ENCODE measurements around the gene LDHAL6B. TPM values are rescaled to one million over a fixed set of nuclear protein-coding genes. Genes with fewer than 3 reads are reported as not detected.
A peak's percentile ranks its signal among the peaks of the same experiment; 100 is the strongest.
"Not testable (repeated sequence)": the region's sequence is repeated elsewhere in the genome, so short reads cannot be mapped to it uniquely, and the experiment has no call there.

The LDHAL6B gene
- total and polyA plus RNA-seq, 2 donors from 2014 or later: not detected

DNA sequence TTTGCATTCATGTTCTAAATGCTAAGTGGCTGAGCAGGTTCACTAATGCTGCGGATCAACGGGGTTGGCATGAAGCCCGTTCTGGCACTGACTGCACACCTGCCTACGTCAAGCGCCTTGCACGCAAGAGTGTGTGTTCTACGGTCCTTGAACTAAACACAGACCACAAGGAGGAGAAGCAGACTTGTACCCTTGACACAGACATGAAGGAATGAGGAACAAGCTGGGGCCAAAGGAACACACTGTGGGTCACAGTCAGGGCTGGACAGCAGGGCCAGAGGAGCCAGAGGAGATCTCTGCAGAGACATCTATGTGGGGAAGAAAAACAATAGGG lies 48.0 kb upstream of the LDHAL6B start:
- no peak overlapping the region for H3K9ac ChIP-seq (ENCODE audit: low read length in 3 of 3)
- TF ChIP-seq CTCF (IDR thresholded peaks at IDR 0.05; ENCODE audit: borderline replicate concordance, extremely low read depth, insufficient read depth): no peak
- no peak overlapping the region for H3K4me3 ChIP-seq (ENCODE audit: low read length in 3 of 3)
- H3K27ac ChIP-seq (ENCODE audit: low read depth in 2 of 2, low read length in 2 of 2): no peak overlapping the region
- intact Hi-C loops (cut with DNase I): no loop called here
- H3K36me3 ChIP-seq (ENCODE audit: control insufficient read depth in 2 of 3, insufficient read depth in 3 of 3, low read length in 3 of 3): peaks cover 2 to 8% (median 6%) of the 10 kb centered on the region in 3 donors
- FAIRE-seq: no peak
- no peaks in the 10 kb centered on the region for H3K9me3 ChIP-seq (ENCODE audit: control insufficient read depth in 2 of 3, insufficient read depth in 1 of 3, low read length in 3 of 3)
- peak in 1 of 5 donors; percentile 72 for DNase-seq
- H3K27me3 ChIP-seq (ENCODE audit: control insufficient read depth, insufficient read depth, low read length): no peaks in the 10 kb centered on the region
- no peaks in the 10 kb centered on the region for H3K4me1 ChIP-seq (ENCODE audit: control insufficient read depth in 2 of 3, insufficient read depth in 2 of 3, low read depth in 1 of 3, low read length in 3 of 3)

DNA sequence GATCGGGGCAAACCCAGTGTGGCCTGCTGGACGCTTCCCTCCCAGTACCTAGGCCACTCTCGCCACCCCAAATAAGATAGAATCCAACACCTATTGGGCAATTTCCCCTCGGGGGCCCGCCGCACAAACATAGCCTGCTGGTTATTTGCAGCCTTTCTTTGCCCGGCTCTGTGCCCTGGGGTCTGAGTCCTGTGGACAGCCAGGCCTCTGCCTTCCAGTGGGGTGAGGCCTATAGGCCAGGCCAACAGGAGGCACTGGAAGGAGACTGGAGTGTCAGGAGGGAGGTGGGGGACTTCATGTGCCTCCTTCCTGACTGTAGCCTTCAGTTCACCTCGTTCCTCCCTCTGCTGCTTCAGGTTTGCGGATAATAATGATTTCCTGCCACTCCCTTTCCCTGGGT lies 47.4 kb upstream of the LDHAL6B start:
- Histone ChIP-seq H3K9me3 (ENCODE audit: control insufficient read depth in 2 of 3, insufficient read depth in 1 of 3, low read length in 3 of 3) (no peaks in the 10 kb centered on the region), H3K9ac (ENCODE audit: low read length in 3 of 3) (no peak overlapping the region), H3K27me3 (ENCODE audit: control insufficient read depth, insufficient read depth, low read length) (no peaks in the 10 kb centered on the region), H3K27ac (ENCODE audit: low read depth in 2 of 2, low read length in 2 of 2) (peak overlapping the region in 1 of 2 donors; percentile 61), H3K36me3 (ENCODE audit: control insufficient read depth in 2 of 3, insufficient read depth in 3 of 3, low read length in 3 of 3) (peaks cover 2 to 8% (median 6%) of the 10 kb centered on the region in 3 donors), H3K4me1 (ENCODE audit: control insufficient read depth in 2 of 3, insufficient read depth in 2 of 3, low read depth in 1 of 3, low read length in 3 of 3) (no peaks in the 10 kb centered on the region), H3K4me3 (ENCODE audit: low read length in 3 of 3) (no peak overlapping the region)
- FAIRE-seq (no peak), DNase-seq (no peak)
- intact Hi-C loops (cut with DNase I): no loop called here
- no peak for TF ChIP-seq CTCF (IDR thresholded peaks at IDR 0.05; ENCODE audit: borderline replicate concordance, extremely low read depth, insufficient read depth)

DNA sequence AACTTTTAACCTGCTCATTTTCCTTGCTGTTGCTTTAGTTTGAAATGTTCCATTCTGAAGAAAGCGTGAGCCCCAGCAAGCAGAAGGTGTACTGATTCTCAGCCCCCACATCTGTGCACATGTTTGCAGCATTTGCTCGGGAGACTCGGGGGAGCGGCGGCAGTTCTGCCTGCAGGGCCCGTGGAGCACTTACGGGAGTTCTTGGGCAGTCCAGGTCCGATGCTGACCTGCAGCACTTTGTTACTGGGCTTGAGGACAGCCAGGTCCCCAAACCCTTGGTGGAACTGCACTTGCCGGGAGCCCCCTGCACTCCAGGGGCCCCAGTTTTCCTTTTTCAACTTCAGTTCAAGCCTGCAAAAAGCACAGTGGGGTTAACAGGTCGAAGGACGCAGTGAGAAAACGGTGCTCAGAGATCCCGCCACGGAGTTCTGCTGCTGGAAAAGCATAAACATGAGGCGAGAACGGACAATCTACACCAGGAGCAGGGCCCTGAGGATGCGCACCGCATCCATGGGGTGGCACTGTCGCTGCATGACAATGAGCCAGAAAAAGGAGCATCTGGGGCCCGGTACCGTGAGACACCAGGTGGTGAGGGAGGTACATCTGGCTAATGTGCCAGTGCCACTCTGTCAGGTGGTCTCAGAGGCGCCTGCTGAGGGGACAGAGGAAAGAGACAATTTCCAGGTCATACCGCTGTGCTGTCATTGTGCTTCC lies 45.6 kb upstream of the LDHAL6B start:
- no peaks in the 10 kb centered on the region for H3K9me3 ChIP-seq (ENCODE audit: control insufficient read depth in 2 of 3, insufficient read depth in 1 of 3, low read length in 3 of 3)
- peaks cover 2 to 8% (median 6%) of the 10 kb centered on the region in 3 donors for H3K36me3 ChIP-seq (ENCODE audit: control insufficient read depth in 2 of 3, insufficient read depth in 3 of 3, low read length in 3 of 3)
- TF ChIP-seq CTCF (IDR thresholded peaks at IDR 0.05; ENCODE audit: borderline replicate concordance, extremely low read depth, insufficient read depth): no peak
- H3K27ac ChIP-seq (ENCODE audit: low read depth in 2 of 2, low read length in 2 of 2): no peak overlapping the region
- H3K4me3 ChIP-seq (ENCODE audit: low read length in 3 of 3): no peak overlapping the region
- FAIRE-seq (no peak), DNase-seq (peak in 3 of 5 donors; percentile 48 to 62 (median 57))
- no peak overlapping the region for H3K9ac ChIP-seq (ENCODE audit: low read length in 3 of 3)
- peaks cover 0 to 5% (median 0%) of the 10 kb centered on the region in 3 donors for H3K4me1 ChIP-seq (ENCODE audit: control insufficient read depth in 2 of 3, insufficient read depth in 2 of 3, low read depth in 1 of 3, low read length in 3 of 3)
- H3K27me3 ChIP-seq (ENCODE audit: control insufficient read depth, insufficient read depth, low read length): no peaks in the 10 kb centered on the region
- intact Hi-C loops (cut with DNase I): no loop called here

GRCh38 chr15:59162080-59162479 lies 44.6 kb upstream of the LDHAL6B start:
- DNase-seq; FAIRE-seq; H3K4me3 ChIP-seq (ENCODE audit: low read length in 3 of 3); intact Hi-C loops (cut with DNase I); H3K9ac ChIP-seq (ENCODE audit: low read length in 3 of 3); H3K36me3 ChIP-seq (ENCODE audit: control insufficient read depth in 2 of 3, insufficient read depth in 3 of 3, low read length in 3 of 3); H3K27ac ChIP-seq (ENCODE audit: low read depth in 2 of 2, low read length in 2 of 2); H3K9me3 ChIP-seq (ENCODE audit: control insufficient read depth in 2 of 3, insufficient read depth in 1 of 3, low read length in 3 of 3); H3K4me1 ChIP-seq (ENCODE audit: control insufficient read depth in 2 of 3, insufficient read depth in 2 of 3, low read depth in 1 of 3, low read length in 3 of 3); H3K27me3 ChIP-seq (ENCODE audit: control insufficient read depth, insufficient read depth, low read length): not testable (repeated sequence)
